Measurements from ENCODE around the gene KAT8.

KAT8 gene

GRCh38 chr16:31117384-31118222 is at the start of gene KAT8:
Gene KAT8 (plus strand): TSS chr16:31117664. CDS start chr16:31117682, 18 bp downstream.
- DNase-seq (ENCODE audit: low spot score) = peak; percentile 97

- no peak for DNase-seq (ENCODE audit: low spot score)
Measured at GRCh38 chr16:31071861-31072260, 45.6 kb upstream of the KAT8 start.

GRCh38 chr16:31072540-31073141 is 44.8 kb upstream of the KAT8 start:
- DNase-seq (ENCODE audit: low spot score) = no peak

- peak; percentile 86 for DNase-seq (ENCODE audit: low spot score)
Measured at GRCh38 chr16:31073142-31073969, 44.1 kb upstream of the KAT8 start.

- DNase-seq (ENCODE audit: low spot score) = peak; percentile 99
Measured at GRCh38 chr16:31073970-31074813, 43.3 kb upstream of the KAT8 start, which contains the start of the genes ZNF646 and ZNF668. Gene ZNF646 (plus strand): TSS chr16:31074422. CDS start chr16:31076325, 1,903 bp downstream. Gene ZNF668 (minus strand): TSS chr16:31074240. CDS start chr16:31064459, 9,781 bp downstream.

GRCh38 chr16:31074814-31075183 is 42.7 kb upstream of the KAT8 start:
- DNase-seq (ENCODE audit: low spot score) = no peak

- DNase-seq (ENCODE audit: low spot score) = no peak
Measured at GRCh38 chr16:31076319-31076718, 41.1 kb upstream of the KAT8 start.

- no peak for DNase-seq (ENCODE audit: low spot score)
Measured at GRCh38 chr16:31077024-31077423, 40.4 kb upstream of the KAT8 start.

- DNase-seq (ENCODE audit: low spot score) = no peak
Measured at GRCh38 chr16:31077592-31078396, 39.7 kb upstream of the KAT8 start.

GRCh38 chr16:31078597-31079341 is 38.7 kb upstream of the KAT8 start:
- DNase-seq (ENCODE audit: low spot score) = no peak

- DNase-seq (ENCODE audit: low spot score) = no peak
Measured at GRCh38 chr16:31079342-31079944, 38.0 kb upstream of the KAT8 start.

GRCh38 chr16:31080035-31080629 is 37.3 kb upstream of the KAT8 start:
- DNase-seq (ENCODE audit: low spot score) = no peak

GRCh38 chr16:31080756-31081419 is 36.6 kb upstream of the KAT8 start:
- no peak for DNase-seq (ENCODE audit: low spot score)

GRCh38 chr16:31081428-31082351 is 35.8 kb upstream of the KAT8 start:
- no peak for DNase-seq (ENCODE audit: low spot score)

- DNase-seq (ENCODE audit: low spot score) = peak; percentile 14
Measured at GRCh38 chr16:31082368-31083045, 35.0 kb upstream of the KAT8 start.

- DNase-seq (ENCODE audit: low spot score) = no peak
Measured at GRCh38 chr16:31083081-31083480, 34.4 kb upstream of the KAT8 start.

GRCh38 chr16:31083556-31083955 is 33.9 kb upstream of the KAT8 start:
- DNase-seq (ENCODE audit: low spot score) = no peak

All from SW480 (cell line).